GM18499 (cell line): Measurements from ENCODE around the gene FXYD6.
"Not testable (repeated sequence)": the region's sequence is repeated elsewhere in the genome, so short reads cannot be mapped to it uniquely, and the experiment has no call there.

Experiments
- ATAC-seq: cut with Tn5 transposase; IDR thresholded peaks from one replicate; pipeline ENCODE4 v1.9.1; 2021; ENCODE audit warnings: moderate number of reproducible peaks; ENCODE audit not compliant: insufficient read depth, unreplicated experiment

The FXYD6 gene, protein sequence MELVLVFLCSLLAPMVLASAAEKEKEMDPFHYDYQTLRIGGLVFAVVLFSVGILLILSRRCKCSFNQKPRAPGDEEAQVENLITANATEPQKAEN

DNA sequence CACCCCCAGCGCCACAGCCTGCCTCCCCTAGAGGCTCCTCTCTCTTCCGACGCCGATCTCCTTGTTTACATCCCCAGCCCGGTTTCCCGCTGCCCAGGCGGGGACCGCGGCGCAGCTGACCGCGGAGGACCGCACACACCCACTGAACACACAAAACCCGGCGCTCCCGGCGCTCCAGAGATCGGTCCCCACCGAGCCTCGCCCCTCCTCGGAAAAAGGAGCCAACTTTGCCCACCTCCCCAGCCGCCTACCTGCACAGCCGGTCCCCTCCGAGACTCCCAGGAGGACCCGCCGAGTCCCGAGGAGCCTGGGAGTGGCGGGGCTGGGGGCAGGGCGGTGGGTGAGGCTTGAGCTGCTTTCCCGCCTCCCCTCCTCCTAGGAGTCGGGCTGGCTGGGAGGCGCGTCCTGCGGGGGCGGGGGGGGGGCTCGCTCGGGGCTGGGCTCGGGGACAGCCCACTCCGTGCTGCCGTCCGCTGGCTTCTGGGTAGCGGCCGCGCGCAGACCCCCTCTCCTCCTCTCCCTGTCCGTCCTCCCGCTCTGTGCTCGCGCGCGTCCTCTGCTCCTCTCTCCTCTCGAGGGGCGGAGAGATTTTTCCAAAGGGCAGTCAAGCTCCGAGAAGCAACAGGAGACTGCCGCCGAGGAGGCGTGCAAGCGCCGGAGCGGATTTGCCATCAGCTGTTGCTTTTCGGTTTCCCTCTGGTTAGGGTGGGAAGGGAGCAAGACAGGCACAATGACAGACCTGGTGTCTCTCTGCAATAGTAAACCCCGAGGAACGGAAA lies at the start of gene FXYD6:
Gene FXYD6 (minus strand): TSS at position 318 of the 779 bp plus-strand sequence. CDS start 33,882 bp downstream, outside the sequence.
- no peak for ATAC-seq

DNA sequence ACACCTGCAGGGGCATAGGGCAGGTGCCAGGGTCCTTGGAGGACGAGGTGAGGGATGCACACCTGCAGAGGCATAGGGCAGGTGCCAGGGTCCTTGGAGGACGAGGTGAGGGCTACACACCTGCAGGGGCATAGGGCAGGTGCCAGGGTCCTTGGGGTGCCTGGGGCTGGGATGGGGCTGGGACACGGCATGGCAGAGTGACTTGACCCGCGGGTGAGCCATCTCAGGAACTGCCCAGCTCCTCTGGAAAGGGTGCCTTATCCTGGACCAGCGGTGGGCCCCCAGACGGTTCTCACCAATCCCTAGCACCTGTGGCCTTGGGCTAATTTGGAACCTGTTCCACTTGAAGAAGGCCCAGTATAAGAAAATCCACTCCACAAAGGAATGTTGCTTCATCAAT lies 49.7 kb upstream of the FXYD6 start:
- ATAC-seq = not testable (repeated sequence)

DNA sequence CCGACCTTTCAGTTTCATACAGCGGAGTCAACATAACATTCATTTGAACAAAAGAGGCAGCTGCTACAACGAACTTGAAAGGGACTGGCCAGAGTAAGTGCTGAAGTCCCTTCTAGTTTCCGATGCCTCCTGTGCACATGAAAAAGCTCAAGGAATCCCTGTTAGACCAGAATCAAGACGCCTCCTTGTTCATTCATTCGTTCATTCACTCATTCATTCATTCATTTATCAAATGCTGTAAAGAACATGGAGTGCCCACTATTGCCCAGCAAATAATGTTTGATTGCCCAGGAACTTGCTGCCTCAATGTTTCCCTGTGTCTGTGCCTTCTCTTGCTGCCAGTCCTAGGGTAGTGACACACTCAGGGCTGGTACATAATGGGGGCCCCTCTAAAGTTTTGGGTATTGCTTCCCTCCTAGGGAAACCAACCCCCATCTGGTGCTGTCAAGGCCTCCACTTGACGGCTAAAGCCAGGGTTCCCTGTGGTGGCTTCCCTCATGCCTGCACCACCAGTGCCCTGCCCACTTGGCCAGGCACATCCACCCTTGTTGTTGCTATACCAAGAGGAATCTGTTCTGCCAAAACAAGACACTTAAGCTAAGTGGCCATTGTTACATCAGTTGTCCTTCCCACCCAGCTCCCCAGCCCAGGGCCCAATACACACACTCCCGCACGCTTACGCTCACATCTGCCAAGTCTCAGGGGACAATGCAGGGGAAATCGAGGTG lies 48.9 kb upstream of the FXYD6 start:
- ATAC-seq = no peak

DNA sequence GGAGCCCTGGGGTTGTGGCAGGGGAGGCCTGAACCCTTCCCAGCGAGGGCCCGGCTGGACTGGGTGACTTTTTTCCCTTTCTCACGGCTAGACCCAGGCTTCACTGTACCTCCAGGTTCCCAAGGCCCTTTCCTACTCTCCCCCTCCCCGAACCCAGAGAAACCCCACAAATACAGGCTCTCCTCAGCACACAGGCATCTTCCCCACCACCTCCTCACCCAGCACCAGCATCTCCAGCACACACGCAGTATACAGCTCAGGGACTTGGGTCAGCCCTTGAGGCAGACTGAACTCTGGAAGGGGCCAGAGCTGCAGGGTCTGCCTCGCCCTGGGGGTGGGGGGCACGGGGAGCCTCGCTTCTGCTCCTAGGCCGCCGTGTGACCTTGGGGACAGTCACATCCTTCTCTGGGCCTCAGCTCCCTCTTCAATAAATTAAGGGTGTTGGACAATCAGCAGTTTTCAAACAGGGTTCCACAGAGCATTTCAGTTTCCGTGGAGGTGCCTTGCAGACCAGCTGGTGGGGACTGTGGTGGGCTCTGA lies 48.2 kb upstream of the FXYD6 start:
- ATAC-seq = no peak

DNA sequence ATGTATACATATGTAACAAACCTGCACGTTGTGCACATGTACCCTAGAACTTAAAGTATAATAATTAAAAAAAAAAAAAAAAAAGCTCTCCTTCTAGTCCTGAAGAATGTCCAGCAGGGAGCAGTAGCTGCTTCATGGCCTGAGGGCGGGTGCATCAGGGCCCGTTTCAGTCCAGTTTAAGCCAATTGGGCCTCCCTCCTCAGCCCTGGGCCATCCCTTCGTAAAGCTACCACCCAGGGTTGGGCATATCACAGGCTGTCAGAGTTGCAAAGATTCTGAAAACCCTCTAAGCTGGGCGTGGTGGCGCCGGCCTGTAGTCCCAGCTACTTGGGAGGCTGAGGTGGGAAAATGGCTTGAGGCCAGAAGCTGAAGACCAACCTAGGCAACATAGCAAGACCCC lies 47.3 kb upstream of the FXYD6 start:
- no peak for ATAC-seq

DNA sequence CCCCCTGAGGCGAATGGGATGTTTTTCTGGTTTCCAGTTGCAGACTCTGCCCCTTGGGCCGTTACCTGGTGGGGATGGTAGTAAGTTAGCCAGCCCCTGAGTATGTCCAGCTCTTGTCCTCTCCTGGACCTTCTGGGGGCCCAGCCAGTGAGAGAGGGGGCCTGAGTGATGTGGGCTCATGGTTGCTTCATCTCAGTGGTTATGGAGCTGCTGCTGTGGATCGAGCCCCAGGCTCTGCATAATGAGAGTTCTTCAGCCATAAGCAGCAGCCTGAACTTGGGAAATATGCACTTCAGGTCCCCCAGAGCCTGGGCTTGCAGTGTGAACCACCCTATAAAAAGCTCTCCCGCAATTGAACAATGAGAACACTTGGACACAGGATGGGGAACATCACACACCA lies 46.8 kb upstream of the FXYD6 start:
- ATAC-seq = no peak

DNA sequence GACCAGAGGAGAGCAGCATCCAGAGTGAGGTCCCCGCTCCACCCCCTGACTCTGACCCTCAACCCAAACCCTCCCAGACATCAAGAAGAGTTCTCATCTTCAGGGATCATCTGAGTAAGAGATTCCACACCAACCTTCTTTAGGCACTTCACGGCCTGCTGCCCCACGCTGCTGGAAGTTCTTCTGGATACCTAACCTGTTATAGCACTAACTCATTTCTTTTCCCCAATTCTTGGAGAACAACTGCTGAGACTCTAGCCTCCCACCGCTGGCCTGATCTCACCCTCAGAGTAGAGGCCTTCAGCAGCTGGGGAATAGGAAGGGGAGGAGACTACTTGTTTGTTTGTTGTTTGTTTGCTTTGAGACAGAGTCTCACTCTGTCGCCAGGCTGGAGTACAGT lies 45.4 kb upstream of the FXYD6 start:
- no peak for ATAC-seq

DNA sequence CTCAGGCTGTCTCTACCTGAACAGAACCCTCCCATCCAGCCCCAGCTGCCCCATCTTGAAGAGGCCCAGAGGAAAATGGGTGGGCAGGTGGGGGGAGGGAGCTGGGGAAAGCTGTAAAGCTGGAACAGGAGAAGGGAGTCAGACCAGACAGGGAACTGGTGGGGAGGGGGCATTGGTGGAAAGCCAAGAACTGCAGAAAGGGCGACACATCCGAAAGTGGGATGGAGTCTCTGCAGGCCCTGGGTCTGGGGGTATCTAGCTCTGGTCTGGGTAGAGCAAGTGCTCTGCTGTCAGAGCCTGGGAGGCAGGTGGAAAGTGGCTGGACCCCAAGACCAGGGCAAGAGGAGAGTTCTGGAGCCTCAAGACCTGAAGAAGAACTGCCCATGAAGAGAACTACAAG lies 45.0 kb upstream of the FXYD6 start:
- ATAC-seq = no peak

DNA sequence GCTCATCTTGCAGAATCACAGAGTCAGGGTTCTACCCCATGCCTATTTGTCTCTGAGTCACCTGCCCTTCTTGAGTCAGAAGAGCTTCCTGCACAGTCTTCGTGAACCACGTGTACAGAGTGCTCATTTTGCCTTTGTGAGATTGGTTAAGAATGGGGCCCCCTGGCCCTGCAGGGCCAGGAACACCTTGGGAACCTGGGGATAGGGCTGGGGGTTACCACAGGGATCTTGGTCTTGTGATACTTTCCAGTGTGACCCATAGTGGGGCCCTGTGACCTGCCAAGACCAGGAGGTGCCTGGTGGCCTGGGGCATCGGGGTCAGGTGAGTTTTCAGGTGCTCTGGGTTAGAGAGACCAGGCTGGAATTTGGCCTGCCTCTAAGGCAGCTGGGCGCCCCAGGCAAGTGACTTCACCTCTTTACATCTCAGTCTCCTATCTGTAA lies 43.3 kb upstream of the FXYD6 start:
- no peak for ATAC-seq

DNA sequence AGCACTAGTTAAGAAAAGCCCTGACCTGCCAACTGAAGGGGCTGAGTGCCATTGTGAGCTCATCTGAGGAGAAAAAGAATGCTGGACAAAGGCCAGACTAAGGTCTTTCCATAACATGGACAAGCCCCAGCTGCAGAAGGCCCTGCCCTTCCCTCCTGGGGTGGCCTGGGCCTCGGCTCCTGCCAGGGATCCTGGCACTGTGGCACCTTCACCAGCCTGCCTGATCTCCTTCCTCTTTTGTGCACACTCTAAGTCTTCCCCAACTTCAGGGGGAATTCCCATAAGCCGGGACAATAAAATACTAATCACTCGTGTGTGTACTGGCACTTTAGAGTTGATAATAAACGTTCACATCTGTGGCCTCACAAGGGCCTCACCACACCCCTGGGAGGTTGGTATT lies 42.9 kb upstream of the FXYD6 start:
- no peak for ATAC-seq

DNA sequence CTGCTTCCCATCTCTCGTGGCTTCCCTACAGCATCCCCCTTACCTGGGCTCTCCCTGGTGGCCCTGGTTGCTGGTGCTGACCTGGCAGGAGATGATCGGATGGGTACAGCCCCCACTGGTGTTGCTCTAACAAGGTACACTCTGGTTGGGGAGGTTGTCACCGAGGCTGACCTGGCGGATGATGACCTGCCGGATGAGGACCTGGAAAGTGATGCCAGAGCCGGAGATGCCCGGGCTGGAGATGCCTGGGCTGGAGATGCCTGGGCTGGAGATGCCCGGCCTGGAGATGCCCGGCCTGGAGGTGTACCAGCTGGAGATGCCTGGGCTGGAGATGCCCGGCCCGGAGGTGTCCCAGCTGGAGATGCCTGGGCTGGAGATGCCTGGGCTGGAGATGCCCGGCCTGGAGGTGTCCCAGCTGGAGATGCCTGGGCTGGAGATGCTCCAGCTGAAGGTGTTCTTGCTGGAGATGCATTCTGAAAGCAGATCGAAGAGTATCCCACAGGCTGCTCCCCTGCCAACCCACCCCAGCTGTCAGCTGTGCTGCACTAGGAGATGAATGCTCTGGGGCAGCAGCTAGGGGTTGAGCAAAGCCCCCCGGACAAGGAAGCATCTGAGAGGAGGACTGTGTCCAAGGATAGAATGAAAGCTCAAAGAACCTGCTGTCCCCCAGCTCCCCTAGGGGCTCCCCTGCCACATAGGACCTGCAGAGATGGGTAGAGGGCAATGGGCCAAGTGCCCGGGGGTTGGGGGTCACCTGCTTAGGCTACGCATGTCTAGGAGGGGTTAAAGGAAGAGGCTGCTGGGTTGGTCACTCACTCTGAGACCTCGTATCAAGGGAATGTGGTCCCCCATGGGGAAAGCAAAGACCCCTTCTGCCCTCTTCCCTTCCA lies 42.2 kb upstream of the FXYD6 start:
- ATAC-seq = no peak

DNA sequence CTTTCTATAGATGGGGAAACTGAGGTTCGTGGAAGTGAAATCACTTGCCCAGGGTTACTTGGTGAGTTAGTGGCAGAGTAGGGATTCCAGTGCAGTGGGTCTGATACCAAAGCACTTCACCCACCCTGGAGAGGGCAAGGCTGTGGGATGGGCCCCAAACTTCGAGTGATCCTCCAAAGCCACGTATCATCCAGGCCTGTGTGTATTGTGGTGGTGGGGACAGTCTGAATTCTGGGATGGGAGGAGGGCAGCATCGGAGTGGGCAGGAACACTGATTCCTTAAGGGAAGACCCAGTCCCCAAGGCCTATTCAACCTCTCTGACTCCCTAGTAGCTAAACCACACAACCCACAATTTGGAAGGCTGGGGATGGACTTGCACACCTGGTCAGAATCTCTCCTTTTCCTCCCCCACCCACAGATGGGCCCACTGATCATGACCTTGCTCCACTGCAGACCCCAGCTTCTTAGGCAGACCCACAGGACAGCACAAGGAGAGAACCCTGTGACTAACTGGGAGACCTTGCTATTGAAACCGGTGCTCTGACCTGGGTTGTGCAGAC lies 41.2 kb upstream of the FXYD6 start:
- no peak for ATAC-seq

DNA sequence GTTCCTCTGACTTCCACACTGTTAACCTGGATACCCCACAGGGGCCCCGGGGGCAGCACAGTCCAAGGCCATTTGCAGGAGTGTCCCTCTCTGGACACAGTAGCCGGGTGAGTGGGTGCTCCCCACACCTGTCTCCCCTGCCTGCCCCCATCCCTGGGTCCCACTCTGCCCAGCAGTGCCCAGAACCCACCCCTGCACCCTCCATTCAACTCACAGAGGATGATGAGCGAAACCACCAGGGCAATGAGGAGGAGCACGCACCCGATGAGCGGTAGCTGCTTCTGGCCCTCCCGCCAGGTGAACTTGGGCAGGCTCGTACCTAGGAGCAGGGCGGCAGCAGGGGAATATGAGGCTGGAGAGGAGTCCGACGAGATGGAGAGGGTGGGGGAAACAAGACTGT lies 40.5 kb upstream of the FXYD6 start:
- ATAC-seq = no peak

DNA sequence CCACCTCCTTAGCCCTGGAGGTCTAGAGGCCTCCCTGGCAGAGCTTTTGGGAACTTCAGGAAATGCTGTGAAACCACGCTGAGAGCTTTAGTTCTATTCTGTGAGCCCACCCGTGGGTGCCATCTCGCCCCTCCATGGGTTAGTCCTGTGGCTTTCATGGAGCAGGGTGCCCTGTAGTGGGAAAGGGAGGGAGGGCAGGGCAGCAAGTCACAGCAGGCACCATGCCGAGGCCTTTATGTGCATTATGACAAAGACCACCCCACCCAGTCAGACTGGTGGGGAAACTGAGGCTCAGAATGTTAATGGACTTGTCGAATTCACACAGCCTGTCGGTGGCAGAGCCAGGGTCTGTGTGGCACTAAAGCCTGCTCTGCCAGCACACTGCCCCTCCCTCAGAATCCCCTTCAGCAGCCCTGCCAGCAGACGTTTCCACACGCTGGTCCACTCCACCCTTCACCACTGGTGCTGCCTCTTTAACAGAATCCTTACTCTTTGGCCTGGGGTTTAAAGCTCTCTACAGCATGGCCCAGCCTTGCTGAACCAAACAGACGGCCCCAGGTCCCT lies 39.3 kb upstream of the FXYD6 start:
- ATAC-seq = no peak

DNA sequence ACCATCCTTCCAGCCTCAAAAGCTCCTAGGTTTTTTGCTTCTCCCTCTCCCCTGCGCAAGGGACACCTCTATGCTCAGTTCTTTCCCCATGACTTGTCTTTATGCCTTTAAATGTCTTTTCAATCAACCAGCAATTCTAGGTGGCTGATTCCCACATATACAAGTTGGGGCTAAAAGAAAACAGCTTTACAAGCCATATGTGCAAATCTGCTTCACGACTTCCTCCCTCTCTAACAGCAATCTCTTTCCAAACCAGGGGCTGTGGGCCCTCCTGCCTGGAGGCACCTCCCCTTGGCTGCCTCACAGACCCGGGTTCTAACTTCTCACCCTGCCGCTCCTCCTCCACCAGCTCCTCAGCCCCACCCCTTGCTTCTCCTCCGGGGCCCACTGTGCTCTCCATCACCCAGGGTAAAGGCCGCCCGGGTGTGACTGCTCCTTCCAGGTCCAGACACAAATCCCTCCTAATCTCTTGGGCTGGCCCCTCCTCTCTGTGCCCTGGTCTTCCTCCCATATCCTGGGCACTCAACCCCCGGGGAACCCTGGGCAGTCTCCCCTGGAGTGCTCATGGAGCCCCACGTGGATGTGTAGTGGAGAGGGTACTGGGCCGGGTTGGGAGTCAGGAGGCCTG lies 38.6 kb upstream of the FXYD6 start:
- ATAC-seq = no peak

DNA sequence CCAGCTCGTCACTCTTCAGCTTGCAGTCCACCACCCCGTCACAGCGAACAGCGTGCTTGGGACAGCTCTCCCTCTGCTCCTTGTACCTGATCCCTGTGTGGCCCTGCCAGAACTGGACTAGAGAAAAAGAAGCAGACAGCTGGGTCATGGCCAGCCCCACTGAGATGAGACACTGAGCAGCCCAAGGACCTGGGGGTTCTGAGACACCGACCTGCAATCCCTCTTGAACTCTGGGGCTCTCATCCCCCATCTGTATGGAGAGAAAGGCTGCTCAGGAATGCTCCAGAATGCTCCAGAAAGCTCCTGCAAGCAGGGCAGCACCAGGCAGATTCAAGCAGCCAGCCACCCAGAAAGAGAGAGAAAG lies 37.9 kb upstream of the FXYD6 start:
- no peak for ATAC-seq

DNA sequence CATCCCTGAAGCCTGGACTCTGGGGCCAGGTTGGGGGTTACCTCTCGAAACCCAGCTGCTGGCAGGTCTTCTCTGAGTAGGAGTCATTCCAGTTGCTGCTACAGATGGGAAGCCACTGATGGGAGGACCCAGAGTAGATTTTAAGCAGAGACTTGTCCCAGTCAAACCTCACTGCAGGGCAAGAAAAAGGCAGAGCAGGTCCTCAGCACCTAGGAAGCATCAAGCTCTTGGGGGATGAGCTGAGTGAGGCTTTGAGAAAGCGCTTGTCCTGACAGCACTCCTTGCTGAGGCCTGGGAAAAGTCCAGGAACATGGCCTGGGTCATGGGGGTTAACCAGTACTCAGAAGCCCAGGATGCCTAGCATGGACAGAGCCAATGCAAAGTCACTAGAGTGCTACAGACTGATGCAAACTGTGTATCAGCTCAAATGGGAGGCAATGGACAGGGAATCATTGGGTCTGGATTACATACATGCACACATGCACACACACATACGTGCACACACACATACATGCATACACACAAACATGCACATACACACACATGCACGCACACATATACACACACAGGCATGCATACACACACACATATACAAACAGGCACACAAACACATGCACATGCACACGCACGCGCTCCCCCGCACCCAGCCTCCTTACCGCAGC lies 37.4 kb upstream of the FXYD6 start:
- ATAC-seq = no peak

DNA sequence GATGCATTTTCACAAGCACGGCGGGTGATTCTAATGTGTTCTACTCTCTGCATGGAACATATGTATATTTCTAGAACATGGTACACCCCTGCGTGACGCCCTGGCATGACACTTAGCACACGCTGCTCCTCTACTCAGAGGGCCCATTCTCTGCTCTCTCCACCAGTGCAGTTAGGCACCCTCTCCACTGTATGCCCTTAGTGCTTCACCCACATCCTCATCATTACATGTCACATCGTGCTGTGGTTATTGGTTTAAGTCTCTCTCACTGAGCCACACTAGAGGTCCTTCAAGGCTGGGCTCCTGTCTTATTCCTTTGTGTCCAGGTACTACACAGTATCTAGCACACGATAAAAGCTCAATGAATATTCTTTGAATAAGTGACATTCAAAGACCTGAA lies 36.0 kb upstream of the FXYD6 start:
- no peak for ATAC-seq

DNA sequence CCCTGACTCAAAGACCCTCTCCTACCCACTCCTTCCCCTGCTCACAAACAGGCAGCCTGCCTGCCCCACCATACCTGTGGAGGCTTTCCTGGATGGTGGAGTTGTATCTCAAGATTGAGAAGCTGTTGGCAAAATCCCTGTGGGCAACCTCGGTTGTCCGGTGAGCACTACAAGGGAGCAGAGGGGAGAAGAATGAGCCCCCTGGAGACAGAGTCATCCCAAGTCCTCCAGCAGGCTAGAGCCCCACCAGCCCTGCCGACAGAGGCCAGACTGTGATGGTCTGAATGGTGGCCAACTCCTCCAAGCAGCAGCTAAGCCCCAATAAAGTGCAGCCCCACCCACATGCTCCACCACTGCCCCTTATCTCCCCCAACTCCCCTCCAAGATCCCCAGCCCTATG lies 35.2 kb upstream of the FXYD6 start:
- no peak for ATAC-seq
